Stimulated activated CD4-positive, alpha-beta T cell treated with anti-CD3 and anti-CD28 coated beads, Interleukin-2, amount 100 ng/mL, for 24 hours (primary cell): Measurements from ENCODE around the gene RNF144B.
"Not testable (repeated sequence)": the region's sequence is repeated elsewhere in the genome, so short reads cannot be mapped to it uniquely, and the experiment has no call there.

ENCODE experiments used
- DNase-seq, 2 donors: peaks; one replicate each; pipeline ENCODE4 v3.0.0-alpha.2; 2020

Gene RNF144B

GRCh38 chr6:18447552-18447951 lies 60.4 kb downstream of the RNF144B start:
- DNase-seq: no peak

GRCh38 chr6:18451756-18452155 lies 64.6 kb downstream of the RNF144B start:
- DNase-seq: no peak

GRCh38 chr6:18454446-18454845 lies 67.3 kb downstream of the RNF144B start:
- no peak for DNase-seq

GRCh38 chr6:18457065-18457737 lies 70.1 kb downstream of the RNF144B start:
- DNase-seq: no peak

DNA sequence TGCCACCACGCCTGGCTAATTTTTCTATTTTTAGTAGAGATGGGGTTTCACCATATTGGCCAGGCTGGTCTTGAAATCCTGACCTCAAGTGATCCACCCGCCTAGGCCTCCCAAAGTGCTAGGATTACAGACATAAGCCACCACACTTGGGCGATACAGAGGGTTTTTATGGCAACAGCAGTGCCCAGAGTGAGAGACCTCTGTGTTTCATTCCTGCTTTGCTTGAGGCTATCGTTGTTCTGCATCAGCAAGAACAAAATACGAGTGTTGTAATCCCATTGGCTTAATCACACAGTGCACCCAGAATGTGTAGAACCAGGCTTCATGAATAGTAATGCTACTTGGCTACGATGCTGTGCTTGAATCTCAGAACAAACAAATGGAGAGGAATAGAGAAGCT lies 70.9 kb downstream of the RNF144B start:
- not testable (repeated sequence) for DNase-seq

DNA sequence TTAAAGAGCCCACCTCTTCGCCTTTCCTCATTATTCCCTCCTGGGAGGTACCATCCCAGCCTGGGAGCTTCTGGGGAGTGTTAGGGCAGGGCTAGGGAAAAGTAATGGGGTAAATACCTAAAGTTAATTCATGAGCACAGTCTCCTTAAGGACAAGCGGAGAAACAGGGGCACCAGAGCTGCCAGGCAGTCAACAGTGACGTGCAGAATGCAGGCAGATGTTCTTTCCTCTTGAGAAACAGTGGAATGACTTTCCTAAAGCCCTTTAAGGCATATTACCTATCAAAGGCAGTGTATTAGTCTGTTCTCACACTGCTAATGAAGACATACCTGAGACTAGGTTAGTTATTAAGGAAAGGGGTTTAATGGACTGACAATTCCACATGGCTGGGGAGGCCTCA lies 76.3 kb downstream of the RNF144B start:
- DNase-seq: no peak

DNA sequence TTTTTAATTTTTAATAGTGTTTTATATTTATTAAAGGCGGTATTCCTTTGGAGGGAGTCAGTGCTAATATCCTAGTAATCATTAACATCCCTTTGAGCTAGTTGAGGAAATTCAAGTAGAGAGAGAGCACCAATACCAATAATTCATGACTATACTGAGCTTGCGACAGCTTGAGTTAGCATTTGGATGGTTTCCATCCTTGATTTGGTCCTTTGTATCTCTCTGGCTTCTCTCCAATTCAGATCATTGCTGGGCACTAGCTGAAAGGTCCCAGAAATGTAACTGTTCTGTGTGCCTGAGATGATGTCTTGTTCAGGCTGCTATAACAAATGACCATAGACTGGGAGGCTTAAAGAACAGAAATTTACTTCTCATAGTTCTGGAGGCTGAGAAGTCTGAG lies 77.0 kb downstream of the RNF144B start:
- no peak for DNase-seq

DNA sequence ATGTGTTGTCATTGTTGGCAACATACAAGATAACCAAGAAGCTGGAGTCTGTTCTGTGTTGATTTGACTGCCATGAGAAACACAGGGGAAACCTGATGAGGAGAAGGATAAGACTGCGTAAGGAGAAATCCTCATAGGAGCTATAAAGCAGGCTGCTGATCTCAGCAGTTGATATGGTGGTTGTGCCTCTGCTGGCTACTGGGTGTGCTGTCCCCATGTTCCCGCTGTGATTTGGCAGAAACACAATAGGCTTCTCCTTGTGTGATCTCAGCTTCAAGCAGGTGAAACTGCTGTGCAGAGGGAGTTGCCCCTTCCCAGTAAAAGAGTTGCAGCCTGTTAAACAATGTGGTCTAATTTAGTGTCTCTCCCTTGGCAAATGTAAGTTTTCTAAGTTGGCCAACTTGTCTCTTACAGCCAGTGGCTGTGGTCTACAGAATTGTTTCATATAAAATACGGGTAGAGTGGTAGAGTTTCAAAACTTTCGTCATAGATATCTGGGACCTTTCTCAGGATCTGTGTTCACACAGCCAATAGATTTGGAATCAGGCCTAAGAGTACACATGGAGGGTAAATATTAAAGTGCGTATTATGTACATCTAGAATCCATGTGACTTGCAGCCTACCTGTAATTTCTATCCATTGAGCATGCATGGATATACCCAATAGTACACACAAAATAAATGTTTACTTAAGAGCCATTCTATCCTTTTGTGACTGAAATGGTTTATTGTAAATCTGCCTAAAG lies 78.4 kb downstream of the RNF144B start:
- no peak for DNase-seq

DNA sequence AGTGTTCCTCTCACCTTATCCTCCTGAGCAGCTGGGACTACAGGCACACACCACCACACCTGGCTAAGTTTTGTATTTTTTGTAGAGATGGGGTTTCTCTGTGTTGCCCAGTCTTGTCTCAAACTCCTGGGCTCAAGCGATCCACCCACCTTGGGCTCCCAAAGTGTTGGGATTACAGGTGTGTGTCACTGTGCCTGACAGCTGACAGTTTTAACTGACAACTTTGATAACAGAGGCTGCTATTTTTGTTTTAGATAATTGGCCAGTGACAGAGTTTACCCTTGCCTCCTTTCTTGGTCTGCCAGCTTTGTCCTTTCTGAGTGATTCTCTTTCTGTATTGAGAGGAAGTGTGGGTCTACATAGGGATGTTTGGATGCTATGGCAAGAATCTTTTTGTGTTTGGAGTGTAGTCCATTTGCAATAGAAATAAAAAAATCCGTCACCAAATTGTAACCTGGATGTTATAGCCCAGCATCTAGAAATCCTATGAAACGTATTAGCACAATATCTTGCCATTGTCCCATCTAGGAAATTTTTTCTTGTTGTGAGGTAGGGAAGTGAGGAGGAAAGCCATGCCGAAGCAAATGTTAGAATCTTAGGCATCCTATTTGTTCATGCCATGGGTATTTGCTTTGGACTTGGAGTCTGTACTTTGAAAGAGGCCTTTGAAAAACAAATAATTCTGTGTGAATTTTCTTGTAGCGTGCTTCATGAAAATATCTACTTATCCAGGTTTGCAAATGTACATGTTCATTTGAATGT lies 80.8 kb downstream of the RNF144B start:
- DNase-seq: no peak

DNA sequence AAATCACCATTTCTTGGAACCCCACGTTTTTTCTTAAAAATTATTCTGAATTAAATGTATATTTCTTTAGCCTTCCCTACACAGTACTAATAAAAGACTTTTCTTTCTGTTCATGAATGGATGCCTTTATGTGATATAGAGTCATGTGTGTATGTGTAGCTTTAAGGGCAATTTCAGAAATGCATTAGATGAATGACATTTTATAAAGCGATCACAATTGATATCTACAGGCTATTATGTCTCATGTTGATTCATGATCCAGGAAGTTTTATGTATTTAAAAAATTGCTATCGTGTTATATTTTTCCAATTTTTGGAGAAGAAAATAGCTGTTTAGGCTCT lies 81.3 kb downstream of the RNF144B start:
- DNase-seq: no peak

DNA sequence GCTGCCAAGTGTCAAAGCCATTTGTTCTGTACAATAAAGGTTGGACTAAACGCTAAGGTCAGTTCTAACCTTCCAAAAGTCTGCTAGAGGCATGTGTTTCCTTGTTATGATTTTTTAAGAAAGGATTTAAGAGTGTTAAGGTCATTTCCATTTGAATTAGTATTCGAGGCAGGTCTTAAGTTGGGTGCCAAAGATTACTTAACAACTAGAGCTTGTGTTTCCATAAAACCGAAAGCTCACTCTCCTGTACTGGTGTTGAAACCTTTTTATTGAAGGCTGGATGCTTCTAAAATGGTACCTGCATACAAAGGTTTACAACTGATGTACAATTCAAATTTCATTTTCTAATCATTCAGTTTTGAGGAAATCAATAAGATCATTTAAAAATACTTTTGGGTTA lies 82.4 kb downstream of the RNF144B start:
- DNase-seq: no peak

DNA sequence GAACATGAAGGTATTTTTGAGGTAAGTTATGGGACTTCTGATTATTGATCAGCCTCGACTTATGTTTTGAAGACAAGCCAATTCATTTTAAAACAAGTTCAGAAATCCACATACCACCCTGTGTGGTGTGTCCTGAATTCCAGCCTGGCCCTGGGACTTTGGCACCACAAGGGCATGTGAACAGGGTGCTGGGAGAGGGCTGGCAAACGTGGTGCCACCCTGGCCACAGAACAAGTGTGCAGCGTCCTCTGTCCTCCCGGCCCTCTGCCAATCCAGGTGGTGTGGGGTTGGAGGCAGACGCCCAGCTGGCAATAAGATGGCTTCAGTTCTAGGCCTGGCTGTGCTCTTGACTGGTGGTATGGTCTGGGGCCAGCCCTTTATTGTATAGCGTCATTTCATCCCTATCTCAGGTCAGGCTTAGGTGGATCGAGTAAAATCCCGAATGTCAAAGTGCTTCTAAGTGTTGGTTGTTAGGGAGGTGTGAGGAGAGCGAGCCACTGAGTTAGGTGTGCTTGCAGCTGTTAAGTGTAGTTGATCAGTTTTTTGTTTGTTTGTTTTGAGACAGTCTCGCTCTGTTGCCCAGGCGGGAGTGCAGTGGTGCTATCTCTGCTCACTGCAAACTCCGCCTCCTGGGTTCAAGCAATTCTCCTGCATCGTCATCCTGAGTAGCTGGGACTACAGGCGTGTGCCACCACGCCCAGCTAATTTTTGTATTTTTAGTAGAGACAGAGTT lies 84.2 kb downstream of the RNF144B start:
- DNase-seq: no peak

- no peak for DNase-seq
Observed at GRCh38 chr6:18472941-18473340, 85.8 kb downstream of the RNF144B start.

- DNase-seq: no peak
Observed at GRCh38 chr6:18473755-18474154, 86.6 kb downstream of the RNF144B start.

GRCh38 chr6:18477301-18477941 lies 90.3 kb downstream of the RNF144B start:
- DNase-seq: no peak

- DNase-seq: no peak
Observed at GRCh38 chr6:18478610-18479009, 91.5 kb downstream of the RNF144B start.

DNA sequence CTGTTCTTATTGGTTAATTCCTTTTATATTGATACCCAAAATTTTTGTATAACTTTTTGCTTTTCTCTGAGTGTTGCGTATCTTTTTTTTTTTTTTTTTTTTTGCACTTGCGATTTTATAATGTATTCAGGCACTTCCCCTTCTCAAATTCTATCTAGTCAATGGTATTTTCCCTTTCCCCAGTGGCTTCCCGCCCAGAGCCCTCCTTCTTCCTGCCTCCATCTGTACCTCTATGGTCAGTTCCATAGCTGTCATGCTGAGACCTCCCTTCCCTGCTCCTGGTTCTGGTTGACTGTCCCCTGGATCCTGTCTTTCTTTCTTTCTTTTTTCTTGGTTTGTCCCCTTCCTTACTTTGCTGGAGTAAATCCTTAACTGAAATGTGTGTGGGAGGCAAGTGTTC lies 94.7 kb downstream of the RNF144B start:
- no peak for DNase-seq

GRCh38 chr6:18485660-18486435 lies 98.7 kb downstream of the RNF144B start:
- DNase-seq: no peak

GRCh38 chr6:18488004-18488403 lies 100.9 kb downstream of the RNF144B start:
- DNase-seq: no peak

DNA sequence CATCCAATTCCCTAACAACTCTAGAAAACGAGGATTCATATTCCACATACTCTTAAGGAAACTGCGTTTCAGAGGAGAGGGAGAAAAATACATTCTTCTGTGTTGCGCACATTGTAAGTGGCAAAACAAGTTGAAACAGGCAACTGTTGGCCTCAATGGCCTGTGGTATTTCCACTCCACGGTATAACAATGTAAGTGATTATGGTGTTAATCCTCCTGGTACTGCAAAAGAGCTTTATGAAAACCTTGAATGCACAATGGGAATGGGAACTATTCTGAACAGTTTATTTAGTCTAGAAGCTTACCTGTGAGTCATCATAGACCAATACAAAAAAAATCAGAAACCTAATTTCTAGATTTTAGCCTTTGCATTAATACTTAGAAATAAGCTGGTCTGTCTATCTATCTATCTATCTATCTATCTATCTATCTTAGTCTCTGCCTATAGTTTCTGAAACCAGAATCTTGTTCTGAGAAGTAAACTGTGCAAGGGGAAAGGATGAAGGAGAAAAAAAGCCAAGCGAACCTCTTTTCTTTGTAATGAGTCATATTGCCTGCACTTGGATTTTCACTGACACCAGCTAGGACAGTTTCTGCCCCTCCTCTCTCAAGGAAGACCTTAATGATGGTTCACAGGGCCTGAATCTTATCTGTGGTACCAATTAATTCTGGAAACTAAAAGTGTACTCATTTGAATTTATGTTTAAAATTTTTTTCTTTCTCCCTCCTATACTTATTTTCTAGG lies 101.5 kb downstream of the RNF144B start:
- DNase-seq: no peak

- DNase-seq: no peak
Observed at GRCh38 chr6:18489335-18489734, 102.2 kb downstream of the RNF144B start.
